GM18499 (cell line): ENCODE data around the gene GPR143.
"Not testable (repeated sequence)": the region's sequence is repeated elsewhere in the genome, so short reads cannot be mapped to it uniquely, and the experiment has no call there.

Experiments
- ATAC-seq: cut with Tn5 transposase; IDR thresholded peaks from one replicate; pipeline ENCODE4 v1.9.1; 2021; ENCODE audit warnings: moderate number of reproducible peaks; ENCODE audit not compliant: insufficient read depth, unreplicated experiment

The GPR143 gene

DNA sequence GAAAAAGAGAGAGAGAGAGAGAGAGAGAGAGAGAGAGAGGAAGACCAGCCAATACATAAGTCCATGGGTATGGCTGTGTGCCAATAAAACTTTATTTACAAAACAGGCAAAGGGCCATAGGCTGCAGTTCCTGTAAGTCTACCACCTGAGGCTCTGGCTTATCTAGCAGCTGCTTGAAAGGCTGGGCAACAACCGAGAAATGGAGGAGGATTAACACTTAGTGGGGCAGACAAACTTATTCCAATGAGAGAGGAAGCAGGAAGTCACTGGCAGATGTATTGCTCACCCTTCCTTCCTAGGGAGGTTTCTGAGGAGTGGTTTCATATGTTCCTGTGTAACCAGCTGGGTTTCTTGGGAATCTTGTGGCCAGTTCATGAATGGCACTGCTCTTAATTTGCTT, 4.7 kb upstream of the GPR143 start:
- ATAC-seq, result no peak

DNA sequence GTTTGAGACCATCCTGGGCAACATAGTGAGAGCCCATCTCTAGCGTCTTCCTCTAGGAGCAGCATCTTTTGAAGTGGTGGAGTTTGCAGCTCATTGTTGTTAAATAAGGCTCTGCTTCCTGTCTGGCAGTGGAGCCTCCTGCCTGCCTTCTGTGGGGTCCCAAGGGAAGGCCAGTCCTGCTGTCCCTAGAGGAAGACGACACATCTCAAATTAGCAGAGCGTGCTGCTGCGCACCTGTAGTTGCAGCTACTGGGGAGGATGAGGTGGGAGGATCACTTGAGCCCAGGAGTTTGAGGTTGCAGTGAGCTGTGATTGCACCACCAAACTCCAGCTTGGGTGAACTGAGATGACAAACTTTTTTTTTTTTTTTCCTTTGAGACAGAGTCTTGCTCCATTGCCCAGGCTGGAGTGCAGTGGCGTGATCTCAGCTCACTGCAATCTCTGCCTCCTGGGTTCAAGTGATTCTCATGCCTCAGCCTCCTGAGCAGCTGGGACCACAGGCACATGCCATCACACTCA, 2.7 kb upstream of the GPR143 start:
- ATAC-seq, result not testable (repeated sequence)

DNA sequence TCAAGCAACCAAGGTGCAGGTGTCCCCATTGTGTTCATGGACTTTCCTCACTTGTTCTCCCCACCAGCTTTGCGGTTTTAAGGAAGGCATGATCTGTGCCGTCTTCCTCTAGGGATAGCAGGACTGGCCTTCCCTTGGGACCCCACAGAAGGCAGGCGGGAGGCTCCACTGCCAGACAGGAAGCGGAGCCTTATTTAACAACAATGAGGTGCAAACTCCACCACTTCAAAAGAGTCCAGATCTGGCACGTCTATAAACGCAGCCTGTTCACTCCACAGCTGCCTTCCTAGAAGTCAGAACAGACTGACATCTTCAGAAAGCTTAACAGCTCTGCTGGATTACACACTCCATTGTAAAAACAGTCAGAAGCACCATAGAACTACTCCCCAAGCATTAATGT, 1.7 kb upstream of the GPR143 start:
- ATAC-seq, result no peak

DNA sequence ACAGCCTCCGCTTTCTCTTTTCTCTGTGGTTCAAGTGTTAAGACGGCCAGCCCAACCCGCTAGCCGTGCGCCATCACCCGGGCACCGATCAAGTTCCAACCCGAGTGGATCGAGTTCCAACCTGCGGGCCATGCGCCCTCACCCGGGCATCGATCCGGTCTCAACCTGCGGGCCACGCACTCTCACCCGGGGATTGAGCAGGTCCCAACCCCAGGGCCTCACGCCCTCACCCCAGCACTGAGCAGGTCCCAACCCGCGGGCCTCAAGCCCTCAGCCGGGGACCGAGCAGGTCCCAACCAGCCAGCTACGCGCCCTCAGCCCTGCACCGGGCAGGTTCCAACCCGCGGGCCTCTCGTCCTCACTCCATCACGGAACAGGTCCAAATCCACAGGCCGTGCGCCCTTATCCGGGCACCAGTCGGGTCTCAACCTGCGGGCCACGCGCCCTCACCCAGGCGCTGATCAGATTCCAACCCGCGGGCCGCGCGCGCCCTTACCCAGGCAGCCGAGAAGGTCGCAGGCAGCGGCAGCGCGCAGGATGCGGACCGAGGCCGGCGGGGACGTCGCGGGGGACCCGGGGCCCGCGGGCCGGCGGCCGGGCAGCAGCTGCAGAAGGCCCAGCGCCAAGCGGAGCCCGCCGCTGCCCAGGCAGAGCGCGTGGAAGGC, 443 bp downstream of the GPR143 start:
- ATAC-seq, result no peak

DNA sequence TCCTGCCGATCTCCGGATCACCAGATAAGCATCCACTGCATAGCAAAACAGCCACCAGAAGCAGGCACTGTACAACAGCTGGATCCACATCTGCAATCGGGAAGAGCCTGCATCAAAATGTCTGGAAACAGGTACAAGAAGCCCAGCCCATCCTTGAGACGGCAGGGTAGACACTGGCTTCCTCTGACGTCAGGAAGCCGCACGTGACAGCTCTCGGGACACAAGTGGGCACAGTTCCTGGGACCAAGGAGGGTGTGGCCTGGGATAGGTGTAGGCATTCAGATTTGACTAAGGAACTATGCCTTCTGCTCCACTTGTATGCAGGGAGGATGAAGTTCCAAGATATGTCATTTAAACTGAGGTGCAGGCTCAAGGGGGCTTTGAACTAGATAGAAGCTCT, 6.3 kb downstream of the GPR143 start:
- no peak for ATAC-seq

DNA sequence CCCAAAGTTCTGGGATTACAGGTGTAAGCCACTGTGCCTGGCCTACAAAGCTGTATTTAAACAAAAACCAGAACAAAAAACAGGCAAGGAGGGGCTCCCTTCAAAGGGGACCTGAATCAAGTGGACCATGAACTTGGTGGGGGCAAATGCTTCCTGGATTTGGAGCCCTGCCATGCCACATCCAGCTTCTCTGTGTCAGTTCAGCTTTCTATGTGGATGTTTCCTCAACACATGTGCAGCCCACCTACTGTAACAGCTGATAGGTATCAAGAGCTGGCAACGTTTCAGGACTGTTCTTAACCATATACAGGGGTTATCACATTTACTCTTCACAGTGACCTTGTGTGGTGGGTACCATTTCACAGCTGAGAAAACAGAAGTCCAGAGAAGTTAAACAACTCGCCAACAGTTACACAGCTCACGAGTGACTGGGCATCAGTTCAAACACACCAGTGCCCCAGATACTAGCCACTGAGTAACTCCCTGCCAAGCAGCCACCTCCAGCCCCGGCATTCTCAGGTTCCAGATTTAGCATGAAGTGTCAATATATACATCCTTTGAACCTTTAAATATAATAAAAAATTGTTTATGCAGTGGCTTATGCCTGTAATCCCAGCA, 7.5 kb downstream of the GPR143 start:
- ATAC-seq, result no peak

DNA sequence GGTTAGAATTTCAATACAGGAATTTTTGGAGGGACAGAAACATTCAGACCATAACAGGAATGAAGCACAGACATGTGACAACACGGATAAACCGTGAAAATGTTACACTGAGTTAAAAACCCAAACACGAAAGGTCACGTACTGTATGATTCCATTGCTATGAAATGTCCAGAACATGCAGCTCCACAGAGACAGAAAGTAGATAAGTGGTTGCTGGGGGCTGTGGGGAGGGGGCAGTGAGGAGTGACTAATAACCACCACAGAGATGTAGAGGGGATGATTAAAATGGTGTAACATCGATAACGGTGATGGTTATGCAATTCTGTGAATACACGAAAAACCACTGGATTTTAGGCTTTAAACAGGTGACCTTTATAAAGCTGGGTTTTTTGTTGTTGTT, 8.3 kb downstream of the GPR143 start:
- no peak for ATAC-seq

DNA sequence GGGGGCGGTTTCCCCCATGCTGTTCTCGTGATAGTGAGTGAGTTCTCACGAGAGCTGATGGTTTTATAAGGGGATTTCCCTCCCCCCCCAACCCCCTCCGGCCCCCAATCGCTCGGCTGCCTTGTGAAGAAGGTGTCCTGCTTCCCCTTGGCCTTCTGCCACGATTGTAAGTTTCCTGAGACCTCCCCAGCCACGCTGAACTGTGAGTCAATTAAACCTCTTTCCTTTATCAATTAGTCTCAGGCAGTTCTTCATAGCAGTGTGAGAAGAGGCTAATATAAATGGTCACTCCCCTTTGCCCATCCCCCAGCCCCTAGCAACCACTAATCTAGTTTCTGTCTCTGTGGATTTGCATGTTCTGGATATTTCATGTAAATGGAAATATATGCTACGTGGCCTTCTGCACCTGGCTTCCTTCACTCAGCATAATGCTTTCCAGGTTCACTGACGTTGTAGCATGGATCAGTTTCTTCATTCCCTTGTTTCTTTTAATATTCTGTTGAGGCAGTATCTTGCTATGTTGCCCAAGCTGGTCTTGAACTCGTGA, 16.4 kb downstream of the GPR143 start:
- no peak for ATAC-seq

DNA sequence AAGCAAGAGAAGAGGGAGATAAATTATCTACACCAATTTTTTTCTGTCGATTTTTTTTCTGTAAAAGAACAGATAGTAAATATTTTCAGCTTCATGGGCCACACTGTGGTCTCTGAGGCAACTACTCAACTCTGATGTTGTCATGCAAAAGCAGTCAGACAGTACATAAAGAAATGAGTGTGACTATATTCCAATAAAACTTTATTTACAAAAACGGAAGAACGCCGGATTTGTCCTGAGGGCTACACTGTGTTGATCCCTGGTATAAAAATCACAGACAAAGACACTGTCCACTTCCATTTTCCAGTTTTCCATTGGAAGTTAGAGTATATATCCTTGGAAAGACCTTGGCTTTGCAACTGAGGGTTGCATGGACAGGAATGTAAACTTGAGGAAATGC, 18.0 kb downstream of the GPR143 start:
- ATAC-seq, result no peak

DNA sequence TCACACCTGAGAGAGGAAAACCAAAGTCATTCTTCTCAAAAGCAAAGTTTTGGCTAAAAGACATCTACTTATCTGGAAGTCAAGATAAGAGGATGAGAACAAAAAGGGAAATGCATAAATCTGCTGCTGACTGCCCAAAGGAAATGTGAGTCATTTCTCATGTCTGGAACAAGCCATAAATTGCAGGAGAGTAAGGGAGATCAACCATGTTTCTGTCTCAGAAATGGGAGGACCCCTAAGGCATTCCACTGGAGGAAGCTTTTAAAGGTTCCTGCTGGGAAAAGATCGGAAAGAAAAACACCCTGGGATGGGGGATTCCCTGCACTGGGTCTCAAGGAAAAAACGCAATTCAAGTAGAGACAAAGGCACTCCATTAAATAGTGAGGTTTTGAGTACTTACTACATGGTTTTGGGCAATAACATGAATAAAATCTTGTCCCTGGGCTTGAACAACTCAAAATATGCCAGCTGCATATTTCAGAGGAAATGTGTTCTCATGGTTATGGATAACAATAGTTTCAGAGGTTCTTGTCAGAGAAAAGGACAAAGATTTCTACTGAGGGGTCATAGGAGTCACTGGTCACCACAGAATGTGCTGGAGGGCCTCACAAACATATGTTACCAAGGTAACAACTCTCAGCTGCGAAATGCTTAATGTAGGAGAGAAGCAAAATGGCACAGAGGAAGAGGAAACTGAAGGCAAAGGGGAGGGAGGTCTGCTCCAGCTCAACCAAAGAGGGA, 19.3 kb downstream of the GPR143 start:
- ATAC-seq, result no peak

DNA sequence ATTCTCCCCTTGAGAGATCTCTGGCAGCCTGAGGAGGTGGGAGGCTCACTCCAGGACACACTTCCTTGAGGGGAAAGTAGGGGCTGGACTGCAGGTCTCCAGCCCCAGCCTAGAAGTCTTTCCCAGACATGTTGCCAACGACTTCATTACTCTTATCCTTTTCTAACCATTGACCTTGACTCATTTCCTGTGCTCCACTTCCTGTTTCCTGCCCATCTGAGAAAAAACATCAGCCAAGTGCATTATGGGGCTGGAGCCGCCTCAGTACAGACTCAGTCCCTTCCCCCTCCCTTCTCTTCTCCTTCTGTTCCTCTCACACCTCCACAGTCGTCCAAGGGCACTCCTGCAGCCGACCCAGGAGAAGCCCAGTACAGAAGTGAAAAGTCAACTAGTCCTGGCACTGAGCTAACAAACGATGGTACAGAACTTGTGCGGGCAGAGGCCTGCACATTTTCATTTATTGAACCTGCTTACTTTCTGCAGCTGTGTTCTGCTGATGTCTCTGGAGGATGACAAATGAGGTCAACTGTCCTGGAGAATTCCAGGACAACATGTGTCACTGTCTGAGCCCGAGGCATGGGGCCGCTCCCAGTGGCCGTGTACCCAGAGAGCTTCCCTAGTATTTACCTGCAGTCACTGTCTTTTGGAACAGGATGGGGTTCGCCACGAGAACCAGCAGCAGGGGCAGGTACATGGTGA, 20.1 kb downstream of the GPR143 start:
- ATAC-seq, result no peak

DNA sequence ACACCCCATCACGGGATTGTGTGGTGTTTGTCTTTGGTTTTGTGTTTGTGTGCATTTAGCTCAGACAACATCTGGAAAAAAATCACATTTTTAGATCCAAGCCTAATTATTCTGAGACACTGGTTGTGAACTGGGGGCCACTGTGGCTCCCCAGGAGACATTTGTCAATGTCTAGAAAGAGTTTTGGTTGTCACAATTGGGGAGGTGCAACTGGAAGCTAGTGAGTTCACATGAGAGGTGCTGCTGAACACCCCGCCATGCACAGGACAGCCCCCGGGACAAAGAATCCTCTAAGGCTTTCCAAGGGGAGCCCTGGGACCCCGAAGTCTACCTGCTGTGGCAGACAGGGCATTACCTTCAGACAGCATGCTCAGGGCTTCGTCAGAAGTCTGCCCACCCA, 26.5 kb downstream of the GPR143 start:
- no peak for ATAC-seq

DNA sequence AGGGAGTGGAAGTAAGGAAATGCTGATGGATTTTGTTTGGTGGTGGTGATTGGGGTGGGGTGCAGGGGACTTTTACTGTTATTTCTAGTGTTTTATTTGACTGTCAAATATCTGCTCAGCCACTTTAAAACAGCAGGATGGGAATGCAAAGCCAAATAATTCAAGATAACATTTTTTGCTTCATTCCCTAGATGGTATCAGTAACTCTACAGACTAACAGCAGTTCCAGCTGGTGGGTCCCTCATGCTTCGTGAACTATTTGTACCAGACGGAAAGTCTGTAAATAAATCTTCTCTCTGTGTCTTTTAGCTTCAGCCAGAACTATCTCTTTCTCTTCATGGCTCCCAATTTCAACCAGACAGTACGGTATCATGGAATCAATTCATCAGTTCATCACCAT, 27.5 kb downstream of the GPR143 start:
- no peak for ATAC-seq

DNA sequence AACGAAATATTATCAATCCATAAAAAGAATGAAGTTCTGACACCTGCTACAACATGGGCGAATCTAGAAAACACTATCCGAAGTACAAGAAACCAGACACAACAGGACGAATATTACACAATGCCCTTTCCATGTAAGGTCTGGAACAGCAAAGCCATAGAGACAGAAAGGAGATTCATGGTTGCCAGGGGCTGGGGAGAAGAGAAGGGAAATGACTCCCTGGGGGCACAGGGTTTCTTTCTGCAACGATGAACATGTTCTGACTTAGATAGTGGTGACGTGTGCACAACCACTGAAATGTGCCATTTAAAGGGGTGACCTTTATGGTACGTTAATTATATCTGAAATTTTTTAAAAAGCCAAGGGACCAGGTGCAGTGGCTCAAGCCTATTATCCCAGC, 28.3 kb downstream of the GPR143 start:
- no peak for ATAC-seq

DNA sequence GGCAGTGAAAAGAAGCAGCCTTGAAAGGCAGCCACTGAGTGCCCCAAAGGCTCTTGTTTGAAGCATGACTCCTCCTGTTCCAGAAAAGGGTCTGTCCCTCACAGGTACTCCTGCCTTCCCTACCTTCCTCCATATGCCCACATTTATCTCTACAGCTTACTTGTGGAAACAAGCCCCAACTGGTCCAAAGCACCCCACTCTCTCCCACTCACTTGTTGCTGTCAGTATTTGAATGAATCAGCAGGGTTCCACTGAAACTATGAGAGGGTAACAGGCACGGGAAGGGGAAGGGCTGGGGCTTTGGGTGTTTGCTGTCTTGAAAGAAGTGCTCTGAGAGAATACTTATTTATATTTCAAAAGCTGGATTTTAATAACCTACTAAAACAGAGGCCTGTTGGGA, 34.9 kb downstream of the GPR143 start:
- ATAC-seq, result no peak

DNA sequence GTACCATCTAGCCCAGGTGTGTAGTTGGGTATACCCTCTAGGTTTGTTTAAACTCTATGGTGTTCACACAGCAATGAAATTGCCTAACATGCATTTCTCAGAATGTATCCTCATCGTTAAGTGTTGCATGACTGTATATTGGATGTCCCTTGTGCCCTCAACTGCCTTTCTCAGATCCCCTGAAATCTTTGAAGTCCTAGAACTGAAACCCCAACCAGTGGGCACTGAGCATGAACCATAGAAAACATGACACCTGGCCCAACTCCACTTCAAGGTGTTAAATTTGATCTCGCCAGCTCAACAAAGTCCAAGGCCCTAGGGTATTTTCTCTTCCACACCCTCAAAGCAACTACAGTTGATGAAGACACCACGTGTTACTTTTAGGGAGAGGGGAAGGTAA, 35.6 kb downstream of the GPR143 start:
- ATAC-seq, result no peak

DNA sequence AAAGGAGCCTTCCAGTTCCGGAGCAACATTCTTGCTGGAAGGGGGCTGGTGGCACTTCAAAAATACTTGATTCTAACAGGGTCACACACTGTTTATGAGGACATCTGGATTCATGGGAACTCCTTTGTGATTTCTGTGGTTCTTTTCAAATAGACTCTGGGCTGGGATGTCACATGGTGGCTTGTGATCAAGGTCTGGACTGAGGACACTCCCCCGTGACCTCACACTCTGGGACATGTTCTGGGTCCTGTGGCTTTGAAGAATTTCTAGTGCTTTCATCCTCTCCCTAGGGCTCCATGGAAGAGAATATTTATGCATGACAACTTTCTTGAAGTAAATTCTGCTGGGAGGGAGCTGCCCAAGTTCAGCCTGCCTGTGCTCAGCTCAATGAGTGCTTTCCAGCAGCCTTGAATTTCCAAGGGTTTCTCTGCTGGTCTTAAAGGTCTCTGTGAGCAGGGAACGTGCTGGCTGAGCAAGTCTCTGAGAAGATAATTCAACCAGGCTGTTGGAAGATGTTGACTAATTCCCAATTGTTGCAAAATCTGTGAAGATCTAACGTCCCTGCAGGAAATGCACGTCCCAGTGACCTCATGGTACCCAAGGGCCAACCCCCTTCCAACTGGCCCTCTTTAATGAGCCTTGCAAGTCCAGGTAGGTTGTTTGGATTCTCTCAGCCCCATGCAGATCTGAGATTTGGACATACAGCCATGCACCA, 36.3 kb downstream of the GPR143 start:
- ATAC-seq, result no peak

DNA sequence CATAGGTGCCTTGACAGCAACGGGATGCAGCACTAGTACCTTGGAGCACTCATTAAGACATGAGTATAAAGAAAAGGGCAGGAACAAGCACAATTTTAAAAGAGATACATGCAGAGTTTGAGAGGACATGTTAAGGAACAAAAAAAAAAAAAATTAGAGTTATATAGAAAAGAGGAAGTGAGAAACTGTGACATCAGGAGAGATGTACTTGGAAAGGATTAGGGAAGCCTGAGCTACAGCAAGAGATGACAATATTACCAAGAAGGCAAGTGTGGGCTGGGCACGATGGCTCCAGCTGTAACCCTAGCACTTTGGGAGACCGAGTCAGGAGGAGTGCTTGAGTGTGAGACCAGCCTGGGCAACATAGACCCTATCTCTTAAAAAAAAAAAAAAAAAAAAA, 37.4 kb downstream of the GPR143 start:
- no peak for ATAC-seq

DNA sequence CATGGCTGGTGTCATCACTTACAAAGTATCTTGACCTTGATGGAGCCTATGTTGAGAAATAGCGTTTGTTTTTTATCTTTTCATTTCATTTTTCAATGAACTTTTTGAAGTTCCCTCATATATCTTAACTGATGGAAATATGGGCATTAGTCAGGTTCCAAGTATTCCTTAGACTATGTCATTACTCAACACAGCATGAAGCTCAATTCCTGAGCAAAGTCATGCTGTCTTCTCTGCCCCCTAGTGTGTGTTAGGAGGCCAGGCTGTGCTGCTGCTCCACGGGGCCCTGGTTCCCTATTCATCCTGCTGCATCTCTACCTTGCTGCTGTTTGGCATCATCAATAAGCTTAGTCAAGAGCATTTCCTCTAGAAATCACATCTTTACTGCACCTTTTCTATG, 40.9 kb downstream of the GPR143 start:
- ATAC-seq, result no peak

DNA sequence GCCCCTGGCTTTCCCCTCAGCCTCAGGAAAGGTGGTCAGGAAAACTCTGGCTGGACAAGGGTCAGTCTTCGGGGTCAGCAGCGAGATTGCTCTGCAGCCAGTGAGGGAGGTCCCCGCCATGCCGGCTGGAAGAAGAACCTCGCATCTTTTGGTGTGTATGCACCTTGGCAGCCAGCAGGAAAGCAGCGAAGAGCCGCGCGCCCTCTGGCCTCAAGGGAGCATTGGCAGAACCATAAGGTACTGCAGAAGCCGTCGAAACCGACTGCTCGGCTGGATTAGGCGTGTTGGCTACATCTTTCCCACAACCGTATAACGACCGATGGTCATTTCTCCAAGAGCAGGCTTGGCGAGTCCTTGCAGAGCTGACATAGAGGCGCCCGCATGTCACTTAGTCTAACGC, 48.3 kb downstream of the GPR143 start:
- no peak for ATAC-seq
